Fibroblast of pulmonary artery (primary cell): Measurements from ENCODE around the gene SHH.

Source experiments
- DNase-seq: peaks from one replicate; pipeline ENCODE4 v3.0.0-alpha.2; 2010; ENCODE audit warnings: low read depth
- H3K4me3 ChIP-seq: replicated peaks from 2 replicates; pipeline ENCODE4 v1.5.1; 2011; ENCODE audit warnings: low read depth, mild to moderate bottlenecking, control low read depth, low read length, moderate library complexity
- CTCF ChIP-seq: IDR thresholded peaks from 2 replicates; pipeline ENCODE4 v1.5.1; 2011; ENCODE audit warnings: mild to moderate bottlenecking, control low read depth, low read length, inconsistent platforms; ENCODE audit errors: missing control alignments

The SHH gene

DNA sequence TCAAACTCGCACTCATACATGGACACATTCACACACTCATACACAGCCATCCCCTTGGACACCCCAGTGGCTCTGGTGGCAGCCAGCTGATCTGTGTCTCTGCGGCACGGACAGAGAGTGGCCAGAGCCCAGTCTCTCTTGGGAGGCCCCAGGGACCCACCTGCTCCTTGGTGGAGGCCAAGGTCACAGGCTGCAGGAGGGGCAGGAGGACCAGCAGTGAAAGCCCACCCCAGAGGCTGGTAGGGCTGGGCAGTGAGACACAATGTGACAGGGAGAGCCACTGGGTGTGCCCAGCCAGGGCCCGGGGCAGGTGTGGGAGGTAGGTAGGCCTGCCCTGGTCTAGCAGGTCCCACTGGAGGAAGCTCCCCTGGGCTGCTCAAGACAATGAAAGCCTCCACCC lies 18.5 kb downstream of the SHH start:
- no peak for DNase-seq
- TF ChIP-seq CTCF: no peak
- no peak overlapping the region for H3K4me3 ChIP-seq

DNA sequence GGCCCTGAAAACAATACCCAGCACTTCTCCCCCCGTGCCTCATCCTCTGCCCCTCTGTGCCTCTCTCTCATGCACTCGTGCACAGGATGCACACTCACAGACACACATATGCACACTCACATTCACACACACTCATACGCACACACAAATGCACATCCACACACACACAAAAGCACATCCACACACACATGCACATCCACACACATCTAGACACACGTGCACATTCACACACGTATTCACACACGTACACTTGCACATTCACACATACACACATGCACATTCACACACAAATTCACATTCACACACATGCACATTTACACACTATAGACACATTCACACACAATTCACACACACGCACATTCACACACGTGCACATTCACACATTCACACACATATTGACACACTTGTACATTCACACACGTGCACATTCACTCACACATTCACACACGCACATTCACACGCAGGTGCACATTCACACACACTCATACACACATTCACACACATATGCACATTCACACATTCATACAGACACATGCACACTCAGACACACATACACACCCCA lies 19.2 kb downstream of the SHH start:
- H3K4me3 ChIP-seq: no peak overlapping the region
- no peak for TF ChIP-seq CTCF
- DNase-seq: no peak

- DNase-seq: no peak
- TF ChIP-seq CTCF: no peak
- no peak overlapping the region for H3K4me3 ChIP-seq
Observed at GRCh38 chr7:155792315-155792960, 19.8 kb downstream of the SHH start.

DNA sequence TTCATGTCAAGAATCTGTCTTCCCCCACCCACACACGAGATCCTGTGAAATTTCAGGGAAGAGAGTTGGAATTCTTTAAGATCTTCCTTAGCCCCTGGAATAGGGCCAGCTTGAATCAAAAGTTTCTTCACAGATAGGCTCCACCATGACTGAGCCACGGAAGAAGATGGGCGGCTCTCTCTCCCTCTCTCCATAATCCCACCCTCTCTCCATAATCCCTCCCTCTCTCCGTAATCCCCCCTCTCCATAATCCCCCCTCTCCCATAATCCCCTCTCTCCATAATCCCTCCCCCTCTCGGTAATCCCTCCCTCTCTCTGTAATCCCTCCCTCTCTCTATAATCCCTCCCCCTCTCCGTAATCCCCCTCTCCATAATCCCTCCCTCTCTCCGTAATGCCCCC lies 20.4 kb downstream of the SHH start:
- no peak for DNase-seq
- TF ChIP-seq CTCF: no peak
- H3K4me3 ChIP-seq: no peak overlapping the region

DNA sequence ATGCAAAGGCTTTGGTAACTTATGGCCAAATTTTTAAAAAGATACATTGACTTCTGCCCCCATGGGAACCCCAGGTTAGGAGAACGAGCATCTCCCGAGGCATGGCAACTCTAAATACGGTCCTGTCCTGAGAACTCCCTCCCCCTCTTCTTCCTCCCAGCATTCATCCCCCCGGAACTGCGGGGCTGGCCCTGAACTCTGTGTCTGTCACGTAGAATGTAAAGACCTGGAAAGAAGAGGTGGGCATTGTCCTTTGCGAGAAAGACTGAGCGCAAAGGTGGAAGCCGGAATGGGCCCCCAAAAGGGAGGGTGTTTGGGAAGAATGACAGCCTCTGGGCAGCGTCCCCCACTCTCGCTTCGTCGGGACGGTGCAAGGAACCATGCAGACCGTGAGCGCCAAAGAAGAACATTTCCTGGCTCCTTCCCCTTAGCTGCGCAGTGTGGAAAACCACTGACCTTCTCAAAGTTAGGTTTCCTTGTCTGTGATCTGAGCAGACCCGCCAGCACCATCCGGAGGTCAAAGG lies 21.0 kb downstream of the SHH start:
- no peak overlapping the region for H3K4me3 ChIP-seq
- DNase-seq: no peak
- no peak for TF ChIP-seq CTCF

DNA sequence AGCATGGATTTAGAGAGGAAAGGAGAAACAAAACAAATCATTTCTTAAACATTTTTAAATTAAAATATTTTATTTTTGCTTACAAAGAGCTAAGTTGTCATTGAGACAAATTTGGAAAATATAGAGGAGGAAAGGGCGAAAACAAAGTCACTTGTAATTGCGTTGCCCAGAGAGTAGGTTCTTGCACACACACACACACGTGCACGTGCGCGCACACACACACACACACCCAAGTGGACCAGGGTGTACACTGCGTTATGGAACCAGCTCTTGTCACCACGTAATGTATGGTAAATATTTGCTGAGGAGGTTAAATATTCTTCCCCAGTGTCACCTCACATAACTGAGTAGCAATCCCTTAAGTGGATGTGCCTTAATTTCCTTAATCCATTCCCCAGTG lies 21.6 kb downstream of the SHH start:
- H3K4me3 ChIP-seq: no peak overlapping the region
- TF ChIP-seq CTCF: no peak
- DNase-seq: no peak

DNA sequence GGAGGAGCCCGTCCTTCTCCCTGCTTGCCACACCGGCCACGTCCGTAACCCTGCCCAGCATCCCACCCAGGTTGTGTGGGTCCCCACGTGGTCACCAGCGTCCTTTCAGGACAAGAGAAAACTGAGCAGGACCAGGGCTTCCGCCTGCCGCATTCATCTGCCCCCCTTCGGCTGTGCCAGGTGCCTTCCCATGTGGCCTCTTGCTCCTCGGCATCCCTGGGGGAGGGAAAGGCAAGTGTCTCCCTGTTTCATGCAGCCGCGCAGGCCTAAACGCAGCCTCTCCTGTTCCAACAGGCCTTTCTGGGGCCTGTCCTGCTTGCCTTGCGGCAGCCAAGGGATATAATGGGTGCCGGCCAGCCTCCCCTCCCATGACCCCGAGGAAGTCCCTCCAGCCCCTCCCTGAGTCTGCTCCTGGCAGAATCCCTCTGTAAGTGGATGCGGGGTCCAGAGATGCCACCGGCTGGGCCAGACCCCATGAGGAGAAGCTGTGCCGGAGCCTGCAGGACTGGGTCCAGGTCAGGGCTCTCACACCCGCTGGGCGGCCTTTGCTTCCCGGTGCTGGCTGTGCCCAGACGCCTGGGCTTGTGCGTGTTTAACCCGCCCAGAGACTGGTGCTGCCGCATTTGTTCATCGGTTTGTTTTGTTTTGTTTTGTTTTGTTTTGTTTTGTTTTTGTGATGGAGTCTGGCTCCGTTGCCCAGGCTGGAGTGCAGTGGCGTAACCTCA lies 23.1 kb downstream of the SHH start:
- H3K4me3 ChIP-seq: no peak overlapping the region
- DNase-seq: no peak
- TF ChIP-seq CTCF: no peak
